ENCODE results near the gene MTNR1B. TPM values are rescaled to one million over a fixed set of nuclear protein-coding genes. Genes with fewer than 3 reads are reported as not detected.

MTNR1B gene
- total and polyA plus RNA-seq, 4 experiments from 2014 or later: not detected

DNA sequence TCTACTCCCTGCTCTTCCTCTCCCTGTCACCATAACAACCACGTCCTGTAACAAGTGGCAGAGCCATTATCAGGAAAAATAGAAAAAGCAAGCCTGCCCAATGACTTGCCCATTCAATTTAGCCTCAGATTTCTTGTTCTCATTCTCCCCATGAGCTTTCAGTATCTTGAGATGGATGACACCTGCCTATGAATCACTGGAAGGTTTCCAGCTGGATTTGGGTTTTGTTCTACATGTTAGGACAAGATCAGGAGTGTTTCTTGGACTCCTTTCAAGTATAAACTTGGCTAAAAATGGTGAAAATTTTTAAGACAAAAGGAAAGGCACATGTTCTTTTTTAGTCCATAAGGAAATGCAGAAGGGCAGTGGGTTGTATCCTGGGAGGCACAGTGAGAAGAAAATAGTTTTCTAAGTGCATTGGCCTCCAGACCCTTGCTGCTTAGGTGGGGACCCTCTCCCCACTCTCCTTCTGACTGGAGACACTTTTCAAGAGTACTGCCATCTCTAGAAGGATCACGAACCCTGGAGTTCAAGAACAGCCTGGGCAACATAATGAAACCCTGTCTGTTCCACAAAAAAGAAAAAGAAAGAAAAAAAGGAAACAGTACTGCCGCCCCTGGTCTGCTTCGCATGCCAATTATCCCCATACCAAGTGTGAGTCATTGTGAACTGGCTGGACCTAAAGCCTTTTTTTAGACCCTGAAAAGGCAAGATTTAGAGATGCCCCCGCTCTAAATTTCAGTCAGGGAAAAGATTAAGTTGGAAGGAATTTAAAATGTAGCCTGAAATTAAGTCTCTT, 51.0 kb downstream of the MTNR1B start:
- Mint-ChIP-seq H3K36me3 (no peaks in the 10 kb centered on the region), H3K9me3 (peaks cover 0 to 8% (median under 1%) of the 10 kb centered on the region in 8 donors), H3K27ac (no peak overlapping the region), H3K4me3 (no peak overlapping the region), H3K4me1 (no peaks in the 10 kb centered on the region), H3K27me3 (peaks cover 1 to 3% of the 10 kb centered on the region in 2 donors)
- CTCF ChIA-PET (ENCODE audit: partially characterized antibody): no interaction called here
- H3K9me3 ChIP-seq (ENCODE audit: control insufficient read depth in 1 of 2, low read length in 2 of 2): no peaks in the 10 kb centered on the region
- H3K27ac ChIP-seq (ENCODE audit: low read depth, low read length): no peak overlapping the region
- H3K4me1 ChIP-seq (ENCODE audit: insufficient read depth, low read length): no peaks in the 10 kb centered on the region
- no peaks in the 10 kb centered on the region for H3K27me3 ChIP-seq (ENCODE audit: insufficient read depth, low read length)
- no peak overlapping the region for H3K4me3 ChIP-seq (ENCODE audit: low read length in 2 of 2)
- intact Hi-C loops (cut with micrococcal nuclease): no loop called here
- POLR2A ChIA-PET (ENCODE audit: partially characterized antibody): no interaction called here
- DNase-seq: no peak
- H3K36me3 ChIP-seq (ENCODE audit: insufficient read depth, low read length): no peaks in the 10 kb centered on the region

DNA sequence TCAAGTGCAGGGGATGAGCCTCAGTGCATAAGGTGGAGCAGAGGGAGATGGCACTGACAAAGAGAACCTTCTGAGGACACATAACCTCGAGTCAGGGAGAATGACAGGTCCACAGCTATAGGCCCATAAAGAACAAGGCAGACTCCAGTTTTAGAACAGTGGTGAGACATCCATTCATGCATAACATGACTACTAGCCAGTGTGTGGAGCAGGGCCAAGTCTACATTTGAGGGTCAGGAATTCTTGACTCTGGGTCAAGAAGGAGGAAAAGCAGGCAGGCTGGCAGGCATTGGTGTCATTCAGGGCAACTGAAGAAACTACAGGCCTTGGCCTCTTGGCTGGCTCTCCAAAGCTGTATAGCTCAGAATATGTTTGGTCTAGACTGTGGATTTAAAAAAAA, 54.9 kb downstream of the MTNR1B start:
- Histone ChIP-seq H3K4me3 (ENCODE audit: low read length in 2 of 2) (no peak overlapping the region), H3K9me3 (ENCODE audit: control insufficient read depth in 1 of 2, low read length in 2 of 2) (no peaks in the 10 kb centered on the region), H3K27ac (ENCODE audit: low read depth, low read length) (no peak overlapping the region), H3K27me3 (ENCODE audit: insufficient read depth, low read length) (no peaks in the 10 kb centered on the region), H3K36me3 (ENCODE audit: insufficient read depth, low read length) (no peaks in the 10 kb centered on the region), H3K4me1 (ENCODE audit: insufficient read depth, low read length) (no peaks in the 10 kb centered on the region)
- intact Hi-C loops (cut with micrococcal nuclease): no loop called here
- Mint-ChIP-seq H3K27me3 (peaks cover 1% of the 10 kb centered on the region in 2 donors), H3K4me1 (no peaks in the 10 kb centered on the region), H3K27ac (no peak overlapping the region), H3K4me3 (no peak overlapping the region), H3K36me3 (no peaks in the 10 kb centered on the region), H3K9me3 (peaks cover 0 to 2% (median 0%) of the 10 kb centered on the region in 8 donors)
- CTCF ChIA-PET (ENCODE audit: partially characterized antibody): no interaction called here
- POLR2A ChIA-PET (ENCODE audit: partially characterized antibody): no interaction called here
- no peak for DNase-seq

DNA sequence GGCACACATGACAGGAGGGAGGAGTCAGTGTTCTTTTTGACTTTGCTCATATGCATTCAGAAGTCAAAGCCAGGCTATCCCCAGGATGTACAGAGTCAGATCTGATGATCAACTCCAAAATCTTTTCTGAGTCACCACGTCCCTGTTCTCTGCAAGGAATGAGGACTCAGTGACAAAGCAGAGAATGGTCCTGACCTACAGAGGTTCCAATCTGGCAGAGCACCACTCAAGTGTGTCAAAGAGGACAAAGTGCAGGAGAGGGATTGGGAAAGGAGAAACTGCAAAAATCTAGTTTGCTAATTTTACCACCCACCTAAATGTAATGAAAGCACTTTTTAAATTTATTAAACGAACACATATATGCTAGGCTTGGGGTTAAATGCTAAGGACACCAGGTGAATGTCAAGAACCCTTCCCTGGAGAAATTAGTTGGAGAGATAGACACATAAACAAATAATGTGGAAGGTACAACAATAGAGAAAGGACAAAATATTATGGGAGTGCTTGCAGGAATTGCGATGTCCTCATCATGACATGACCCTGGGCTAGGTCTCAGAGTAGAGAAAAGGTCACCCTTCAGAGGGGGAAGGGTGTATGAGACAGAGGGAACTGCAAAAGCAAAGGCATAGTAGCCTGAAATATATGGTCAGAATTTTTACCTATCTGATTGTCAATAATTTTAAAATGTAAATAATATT, 56.3 kb downstream of the MTNR1B start:
- Mint-ChIP-seq H3K4me3 (no peak overlapping the region), H3K4me1 (no peaks in the 10 kb centered on the region), H3K9me3 (peaks cover 0 to 2% (median 0%) of the 10 kb centered on the region in 8 donors), H3K27me3 (peaks cover 0 to 1% of the 10 kb centered on the region in 2 donors), H3K27ac (no peak overlapping the region), H3K36me3 (no peaks in the 10 kb centered on the region)
- no peak for DNase-seq
- intact Hi-C loops (cut with micrococcal nuclease): no loop called here
- Histone ChIP-seq H3K36me3 (ENCODE audit: insufficient read depth, low read length) (no peaks in the 10 kb centered on the region), H3K27ac (ENCODE audit: low read depth, low read length) (no peak overlapping the region), H3K4me1 (ENCODE audit: insufficient read depth, low read length) (no peaks in the 10 kb centered on the region), H3K4me3 (ENCODE audit: low read length in 2 of 2) (no peak overlapping the region), H3K9me3 (ENCODE audit: control insufficient read depth in 1 of 2, low read length in 2 of 2) (no peaks in the 10 kb centered on the region), H3K27me3 (ENCODE audit: insufficient read depth, low read length) (no peaks in the 10 kb centered on the region)
- POLR2A ChIA-PET (ENCODE audit: partially characterized antibody): no interaction called here
- CTCF ChIA-PET (ENCODE audit: partially characterized antibody): no interaction called here

DNA sequence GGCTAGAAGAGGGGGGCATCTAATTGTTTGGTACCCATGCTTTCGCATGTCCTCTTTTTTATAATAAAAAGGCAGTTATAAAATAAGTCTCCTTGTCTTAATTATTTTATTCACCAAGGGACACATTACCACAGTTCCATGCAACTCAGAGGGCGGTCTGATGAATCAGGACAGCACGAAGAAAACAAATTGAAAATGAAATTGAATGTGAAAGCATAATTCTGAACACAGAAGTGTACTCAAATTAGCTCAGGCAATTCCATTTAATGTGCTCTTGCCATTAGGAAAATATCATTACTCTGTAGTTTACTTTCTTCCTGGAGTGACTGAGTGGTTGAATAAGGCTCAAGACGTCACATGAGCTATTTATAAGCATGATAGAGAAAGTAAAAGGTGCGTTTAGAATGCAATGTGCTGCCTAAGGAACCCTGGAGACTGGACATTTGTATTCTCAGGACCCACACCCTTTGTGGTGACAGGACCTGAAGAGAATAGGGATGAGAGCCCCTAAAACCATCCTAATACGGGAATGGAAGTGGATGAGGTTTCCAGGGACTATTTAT, 59.6 kb downstream of the MTNR1B start:
- Mint-ChIP-seq H3K27me3 (peaks cover 0 to 3% of the 10 kb centered on the region in 2 donors), H3K4me1 (no peaks in the 10 kb centered on the region), H3K4me3 (peak overlapping the region in 1 of 8 donors; percentile 6), H3K27ac (no peak overlapping the region), H3K9me3 (peaks cover 0 to 2% (median 0%) of the 10 kb centered on the region in 8 donors), H3K36me3 (no peaks in the 10 kb centered on the region)
- no peaks in the 10 kb centered on the region for H3K9me3 ChIP-seq (ENCODE audit: control insufficient read depth in 1 of 2, low read length in 2 of 2)
- DNase-seq: no peak
- no peak overlapping the region for H3K4me3 ChIP-seq (ENCODE audit: low read length in 2 of 2)
- intact Hi-C loops (cut with micrococcal nuclease): no loop called here
- H3K4me1 ChIP-seq (ENCODE audit: insufficient read depth, low read length): no peaks in the 10 kb centered on the region
- ChIA-PET CTCF (ENCODE audit: partially characterized antibody) (no interaction called here), POLR2A (ENCODE audit: partially characterized antibody) (no interaction called here)
- no peaks in the 10 kb centered on the region for H3K36me3 ChIP-seq (ENCODE audit: insufficient read depth, low read length)
- no peak overlapping the region for H3K27ac ChIP-seq (ENCODE audit: low read depth, low read length)
- H3K27me3 ChIP-seq (ENCODE audit: insufficient read depth, low read length): no peaks in the 10 kb centered on the region

DNA sequence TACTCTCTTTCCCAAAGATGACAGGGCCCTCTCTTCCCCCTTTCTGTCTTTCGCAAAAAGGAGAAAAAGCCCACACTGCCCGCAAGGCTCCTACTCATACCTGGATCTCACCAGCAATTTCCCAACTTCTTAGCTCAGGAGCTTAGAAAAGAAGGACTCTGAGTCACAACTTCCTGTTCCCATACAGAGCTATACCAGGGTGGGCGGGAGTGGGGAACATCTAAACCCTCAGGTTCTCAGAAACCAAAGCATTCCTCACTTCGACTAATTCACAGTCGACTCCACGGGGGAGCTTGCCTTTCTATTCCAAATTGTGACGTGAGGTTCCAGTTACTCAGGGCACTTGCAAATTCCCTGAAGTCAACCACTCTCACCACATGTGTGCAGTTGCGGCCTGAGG, 61.9 kb downstream of the MTNR1B start:
- peaks cover 0 to 3% of the 10 kb centered on the region in 2 donors for H3K27me3 Mint-ChIP-seq

More for the DNA sequence above, 61.9 kb downstream of the MTNR1B start:
- Histone ChIP-seq H3K27me3 (ENCODE audit: insufficient read depth, low read length) (no peaks in the 10 kb centered on the region), H3K4me1 (ENCODE audit: insufficient read depth, low read length) (no peaks in the 10 kb centered on the region), H3K36me3 (ENCODE audit: insufficient read depth, low read length) (no peaks in the 10 kb centered on the region), H3K27ac (ENCODE audit: low read depth, low read length) (no peak overlapping the region), H3K4me3 (ENCODE audit: low read length in 2 of 2) (no peak overlapping the region), H3K9me3 (ENCODE audit: control insufficient read depth in 1 of 2, low read length in 2 of 2) (no peaks in the 10 kb centered on the region)
- Mint-ChIP-seq H3K27ac (no peak overlapping the region), H3K9me3 (peaks cover 0 to 2% (median 0%) of the 10 kb centered on the region in 8 donors), H3K4me1 (no peaks in the 10 kb centered on the region), H3K4me3 (no peak overlapping the region), H3K36me3 (no peaks in the 10 kb centered on the region)
- DNase-seq: no peak
- ChIA-PET CTCF (ENCODE audit: partially characterized antibody) (no interaction called here), POLR2A (ENCODE audit: partially characterized antibody) (no interaction called here)
- intact Hi-C loops (cut with micrococcal nuclease): no loop called here

Other genes starting within 250 kb of the MTNR1B start
- 10 to 100 TPM; 15.4 to 21.5 TPM for gene SLC36A4, start 228.3 kb downstream of the MTNR1B start, total RNA-seq
- 10 to 100 TPM; 23.4 to 33.5 TPM for gene SLC36A4, start 228.3 kb downstream of the MTNR1B start, polyA plus RNA-seq

Measured in CD4-positive, alpha-beta memory T cell (primary cell).